GM21723 (cell line): ENCODE measurements around the gene CFAP221.

Experiments used
- ATAC-seq: cut with Tn5 transposase; IDR thresholded peaks from one replicate; pipeline ENCODE4 v1.9.1; 2021; ENCODE audit warnings: mild to moderate bottlenecking, moderate library complexity; ENCODE audit not compliant: unreplicated experiment

CFAP221 gene

GRCh38 chr2:119694845-119695521, 150.7 kb downstream of the CFAP221 start:
- ATAC-seq, result no peak

GRCh38 chr2:119696005-119696404, 151.8 kb downstream of the CFAP221 start:
- ATAC-seq, result no peak

- ATAC-seq, result no peak
Observed at GRCh38 chr2:119696494-119697030, 152.3 kb downstream of the CFAP221 start.

GRCh38 chr2:119697290-119698020, 153.2 kb downstream of the CFAP221 start:
- peak; percentile 88 for ATAC-seq

- no peak for ATAC-seq
Observed at GRCh38 chr2:119698246-119698645, 154.0 kb downstream of the CFAP221 start.

GRCh38 chr2:119699016-119699606, 154.9 kb downstream of the CFAP221 start:
- no peak for ATAC-seq

GRCh38 chr2:119700866-119701265, 156.6 kb downstream of the CFAP221 start:
- no peak for ATAC-seq

- ATAC-seq, result no peak
Observed at GRCh38 chr2:119701352-119701751, 157.1 kb downstream of the CFAP221 start.

GRCh38 chr2:119702203-119702917, 158.1 kb downstream of the CFAP221 start:
- ATAC-seq, result no peak

- peak; percentile 90 for ATAC-seq
Observed at GRCh38 chr2:119702918-119703401, 158.7 kb downstream of the CFAP221 start.

GRCh38 chr2:119703526-119703925, 159.3 kb downstream of the CFAP221 start:
- no peak for ATAC-seq

- no peak for ATAC-seq
Observed at GRCh38 chr2:119704670-119705120, 160.4 kb downstream of the CFAP221 start.

- no peak for ATAC-seq
Observed at GRCh38 chr2:119706221-119706620, 162.0 kb downstream of the CFAP221 start.
